NCI-H2107 treated with DMSO at 0.1 percent for 48 hours (cell line): ENCODE results near the gene ETV7.
"Not testable (repeated sequence)": the region's sequence is repeated elsewhere in the genome, so short reads cannot be mapped to it uniquely, and the experiment has no call there.

ENCODE experiments used
- DNase-seq: peaks from one replicate; lab custom pipeline; 2025; ENCODE audit not compliant: unreplicated experiment; lab: John Stamatoyannopoulos, UW

The ETV7 gene

DNA sequence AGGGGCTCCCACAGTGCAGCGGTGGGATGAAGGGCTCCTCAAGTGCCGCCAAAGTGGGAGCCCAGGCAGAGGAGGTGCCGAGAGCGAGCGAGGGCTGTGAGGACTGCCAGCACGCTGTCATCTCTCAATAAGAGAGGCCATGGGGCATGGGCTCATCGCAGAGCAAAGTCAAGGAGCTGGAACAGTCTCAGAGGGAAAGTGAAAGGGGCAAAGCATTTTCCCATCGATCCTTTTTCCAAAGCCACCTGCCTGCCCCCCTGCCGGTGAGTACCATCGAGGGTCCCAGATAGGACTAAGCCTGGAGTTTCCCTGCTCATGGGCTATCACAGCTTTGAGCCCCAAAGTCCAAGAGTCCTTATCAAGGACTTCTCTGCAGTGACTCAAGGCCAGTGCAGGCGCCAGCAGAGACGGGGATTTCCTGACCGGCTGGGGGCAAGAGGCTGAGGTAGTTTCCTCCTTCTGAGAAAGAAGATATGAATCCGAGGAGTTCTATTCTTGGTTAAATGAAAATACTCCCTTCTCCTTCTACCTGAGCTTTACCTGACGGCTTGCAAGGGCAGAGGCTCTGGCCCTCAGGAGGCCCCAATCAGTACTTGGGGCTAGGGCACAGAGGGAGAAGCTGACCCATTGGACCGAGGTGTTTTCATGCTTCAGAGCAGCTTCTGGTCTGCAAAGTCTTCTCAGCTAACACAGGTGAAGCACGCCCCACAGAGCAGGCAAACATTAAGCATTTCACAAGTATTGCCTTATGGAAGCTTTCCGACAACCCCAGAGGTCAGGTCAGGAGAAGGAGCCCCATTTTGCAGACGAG, 22.6 kb downstream of the ETV7 start:
- DNase-seq, result no peak

DNA sequence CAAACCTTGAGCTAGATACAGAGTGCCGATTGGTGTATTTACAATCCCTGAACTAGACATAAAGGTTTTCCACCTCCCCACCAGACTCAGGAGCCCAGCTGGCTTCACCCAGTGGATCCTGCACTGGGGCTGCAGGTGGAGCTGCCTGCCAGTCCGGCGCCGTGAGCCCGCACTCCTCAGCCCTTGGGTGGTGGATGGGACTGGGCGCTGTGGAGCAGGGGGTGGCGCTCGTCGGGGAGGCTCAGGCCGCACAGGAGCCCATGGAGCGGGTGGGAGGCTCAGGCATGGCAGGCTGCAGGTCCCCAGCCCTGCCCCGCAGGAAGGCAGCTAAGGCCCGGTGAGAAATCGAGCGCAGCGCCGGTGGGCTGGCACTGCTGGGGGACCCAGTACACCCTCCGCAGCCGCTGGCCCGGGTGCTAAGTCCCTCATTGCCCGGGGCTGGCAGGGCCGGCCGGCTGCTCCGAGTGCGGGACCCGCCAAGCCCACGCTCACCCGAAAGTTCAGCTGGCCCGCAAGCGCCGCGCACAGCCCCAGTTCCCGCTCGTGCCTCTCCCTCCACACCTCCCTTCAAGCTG, 23.3 kb downstream of the ETV7 start:
- DNase-seq, result not testable (repeated sequence)

DNA sequence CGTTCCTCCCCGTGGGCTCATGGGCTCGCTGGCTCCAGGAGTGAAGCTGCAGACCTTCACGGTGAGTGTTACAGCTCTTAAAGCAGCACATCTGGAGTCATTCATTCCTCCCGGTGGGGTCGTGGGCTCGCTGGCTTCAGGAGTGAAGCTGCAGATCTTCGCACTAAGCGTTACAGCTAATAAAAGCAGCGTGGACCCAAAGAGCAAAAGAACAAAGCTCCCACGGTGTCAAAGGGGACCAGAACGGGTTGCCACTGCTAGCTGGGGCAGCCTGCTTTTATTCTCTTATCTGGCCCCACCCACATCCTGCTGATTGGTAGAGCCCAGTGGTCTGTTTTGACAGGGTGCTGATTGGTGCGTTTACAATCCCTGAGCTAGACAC, 24.1 kb downstream of the ETV7 start:
- DNase-seq, result not testable (repeated sequence)

DNA sequence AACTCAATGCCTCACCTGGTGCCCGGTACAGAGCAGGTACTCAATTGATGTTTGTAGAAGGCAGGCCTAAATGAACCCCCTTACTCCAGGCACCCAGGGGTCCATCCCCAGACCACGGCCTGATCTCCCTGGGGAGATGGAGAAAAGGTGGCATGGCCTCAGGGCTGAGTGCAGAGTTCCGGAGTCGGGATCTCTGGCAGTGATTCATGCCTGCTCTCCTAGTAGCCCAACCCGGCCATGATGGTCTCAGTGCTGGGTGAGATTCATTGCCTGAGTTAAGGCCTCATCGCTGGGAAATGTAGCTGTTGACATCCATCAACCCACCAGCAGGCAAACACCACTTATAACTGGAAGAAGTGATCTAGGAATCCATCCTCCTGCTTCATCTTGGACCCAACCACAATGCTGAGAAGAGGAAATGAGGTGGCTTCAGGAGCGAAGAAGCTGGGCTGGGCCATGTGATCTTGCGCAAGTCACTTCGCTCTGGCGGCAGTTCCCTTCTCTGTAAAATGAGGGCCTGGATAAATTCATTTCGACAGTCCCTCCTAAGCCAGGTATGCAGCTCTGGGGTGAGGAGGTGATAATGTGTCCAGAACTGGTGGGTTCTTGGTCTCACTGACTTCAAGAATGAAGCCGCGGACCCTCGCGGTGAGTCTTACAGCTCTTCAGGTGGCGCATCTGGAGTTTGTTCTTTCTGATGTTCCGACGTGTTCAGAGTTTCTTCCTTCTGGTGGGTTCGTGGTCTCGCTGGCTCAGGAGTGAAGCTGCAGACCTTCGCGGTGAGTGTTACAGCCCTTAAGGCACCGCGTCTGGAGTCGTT, 24.7 kb downstream of the ETV7 start:
- no peak for DNase-seq

DNA sequence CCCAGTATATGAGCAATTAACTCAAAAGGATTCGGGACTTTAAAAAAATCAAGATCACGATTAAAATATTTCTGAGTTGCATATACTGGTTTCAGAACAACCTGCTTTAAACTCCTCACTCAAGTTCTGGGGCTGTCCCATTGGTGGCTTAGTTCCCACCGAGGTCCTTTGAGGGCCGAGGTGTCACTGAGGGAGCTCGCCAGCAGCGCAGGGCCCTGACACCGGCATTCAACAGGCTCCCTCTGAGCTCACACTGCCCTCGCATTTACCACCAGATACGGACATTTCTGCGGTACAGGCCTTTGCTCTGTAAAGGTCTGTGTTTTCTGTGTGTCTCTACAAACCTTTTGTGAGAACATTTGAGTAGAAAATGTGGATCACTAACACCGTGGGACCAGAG, 26.4 kb downstream of the ETV7 start:
- DNase-seq, result no peak

DNA sequence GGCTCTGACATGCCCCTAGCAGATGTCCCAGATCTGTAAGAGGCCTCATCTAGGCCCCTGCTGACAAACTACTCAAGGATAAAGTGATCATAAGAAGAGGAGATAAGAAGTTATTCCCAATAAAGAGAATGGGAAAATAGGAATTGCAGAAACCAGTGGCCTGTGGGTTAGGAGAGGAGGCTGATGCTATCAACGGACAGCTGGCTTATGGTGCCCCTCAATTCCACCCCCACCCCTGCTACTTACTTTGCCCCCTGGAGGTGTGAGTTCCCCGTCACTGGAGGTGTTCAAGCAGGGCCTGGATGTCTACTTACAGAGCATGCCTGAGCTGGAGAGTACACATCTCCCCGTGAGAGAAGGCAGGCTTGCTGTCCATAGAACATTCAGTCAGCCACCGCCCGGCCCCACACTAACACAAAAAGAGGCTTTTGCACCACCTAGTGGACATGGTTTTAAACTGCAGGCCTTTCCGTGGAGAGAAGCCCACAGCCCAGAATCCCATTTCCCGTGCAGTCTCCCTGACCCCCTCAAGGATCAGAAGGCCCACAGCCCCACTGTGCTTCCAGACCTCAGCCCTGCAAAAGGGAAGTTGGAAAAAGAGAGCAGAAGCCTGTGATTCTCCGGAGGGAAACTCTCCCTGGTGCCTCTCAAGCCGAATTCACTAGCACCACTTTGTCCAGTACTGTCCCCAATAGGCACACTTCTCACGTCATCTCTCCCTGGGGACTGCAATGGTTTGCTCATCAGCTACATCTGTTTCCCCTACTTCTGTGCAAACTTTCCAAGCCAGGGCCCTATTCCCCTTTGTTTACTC, 27.0 kb downstream of the ETV7 start:
- peak; percentile 24 for DNase-seq

DNA sequence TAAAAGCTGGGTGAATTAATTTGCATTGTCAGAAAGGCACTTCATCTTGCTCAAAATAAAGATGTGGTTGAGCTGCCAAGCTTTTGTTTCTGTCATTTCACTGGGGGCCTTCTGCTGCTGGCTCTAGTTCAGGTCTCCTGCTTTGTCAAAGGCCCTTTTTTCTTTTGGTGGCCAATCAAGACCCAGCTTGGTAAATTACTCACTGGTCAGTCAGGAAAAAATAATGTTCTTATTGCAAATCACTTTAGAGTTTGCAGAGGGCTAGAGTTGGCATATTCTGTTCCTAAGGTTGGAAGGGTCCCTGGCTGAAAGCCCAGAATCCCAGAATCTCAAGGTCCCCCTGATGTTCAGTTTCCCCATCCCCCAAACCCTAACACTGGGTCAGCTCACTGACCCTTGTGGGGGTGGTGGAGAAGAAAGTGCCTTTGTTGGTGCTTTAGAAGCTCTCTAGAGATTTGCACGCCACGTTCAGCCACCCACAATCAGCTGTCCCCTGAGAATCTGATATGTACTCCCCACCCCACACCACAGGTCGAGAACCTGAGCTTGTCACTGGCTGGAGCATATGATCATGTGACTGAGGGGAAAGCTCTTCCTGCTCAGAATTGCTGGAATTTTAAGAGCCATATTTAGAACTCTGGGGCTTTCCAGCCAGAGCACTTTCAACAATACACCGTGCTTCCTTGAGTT, 29.1 kb downstream of the ETV7 start:
- no peak for DNase-seq

DNA sequence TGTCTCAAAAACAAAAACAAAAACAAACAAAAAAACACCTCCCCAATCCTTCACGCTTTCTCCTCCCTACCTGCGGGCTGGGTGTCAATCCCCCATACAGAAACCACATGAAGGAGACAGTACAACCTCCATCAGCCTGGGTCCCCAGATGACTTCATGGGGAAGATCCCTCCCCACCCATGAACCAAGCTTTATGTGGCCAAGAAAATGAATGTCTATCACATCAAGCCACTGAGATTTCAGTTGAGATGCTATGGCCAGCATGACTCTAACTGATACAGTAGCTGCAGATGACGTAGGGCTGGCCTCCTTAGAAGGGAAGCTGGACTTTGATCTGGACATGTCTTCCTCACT, 29.6 kb downstream of the ETV7 start:
- no peak for DNase-seq

DNA sequence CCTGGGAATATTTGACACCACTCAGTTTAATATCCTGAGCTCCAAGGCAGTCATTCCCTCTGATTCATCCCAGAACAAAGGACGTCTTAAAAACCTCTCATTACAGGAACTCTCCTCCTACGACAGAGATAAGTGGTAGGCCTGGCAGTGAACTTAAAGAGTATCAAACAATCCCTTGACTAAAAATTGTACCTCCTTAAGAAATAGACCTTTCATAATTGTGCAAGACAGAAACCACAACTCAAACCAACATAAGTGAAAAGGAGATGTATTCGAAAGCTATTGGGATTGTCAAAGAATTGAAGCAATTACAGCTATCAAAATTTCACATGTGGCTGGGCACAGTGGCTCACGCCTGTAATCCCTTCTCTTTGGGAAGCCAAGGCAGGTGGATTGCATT, 31.6 kb downstream of the ETV7 start:
- no peak for DNase-seq

DNA sequence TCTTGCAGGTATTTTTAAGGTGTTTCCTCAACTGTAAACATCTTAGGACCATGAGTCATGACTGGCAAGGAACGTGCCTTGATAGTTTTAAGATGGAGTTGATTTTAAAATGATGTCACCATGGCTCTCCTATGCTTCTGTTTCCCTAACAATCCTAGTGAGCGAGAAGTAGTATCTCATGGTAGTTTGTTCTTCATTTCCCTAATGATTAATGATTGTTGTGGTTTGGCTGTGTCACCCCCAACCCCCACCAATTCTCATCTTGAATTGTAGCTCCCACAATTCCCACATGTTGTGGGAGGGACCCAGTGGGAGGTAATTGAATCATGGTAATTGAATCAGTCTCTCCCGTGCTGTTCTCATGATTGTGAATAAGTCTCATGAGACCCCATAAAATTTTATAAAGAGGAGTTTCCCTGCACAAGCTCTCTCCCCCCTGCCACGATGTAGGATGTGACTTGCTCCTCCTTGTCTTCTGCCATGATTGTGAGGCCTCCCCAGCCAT, 34.0 kb downstream of the ETV7 start:
- DNase-seq, result no peak

DNA sequence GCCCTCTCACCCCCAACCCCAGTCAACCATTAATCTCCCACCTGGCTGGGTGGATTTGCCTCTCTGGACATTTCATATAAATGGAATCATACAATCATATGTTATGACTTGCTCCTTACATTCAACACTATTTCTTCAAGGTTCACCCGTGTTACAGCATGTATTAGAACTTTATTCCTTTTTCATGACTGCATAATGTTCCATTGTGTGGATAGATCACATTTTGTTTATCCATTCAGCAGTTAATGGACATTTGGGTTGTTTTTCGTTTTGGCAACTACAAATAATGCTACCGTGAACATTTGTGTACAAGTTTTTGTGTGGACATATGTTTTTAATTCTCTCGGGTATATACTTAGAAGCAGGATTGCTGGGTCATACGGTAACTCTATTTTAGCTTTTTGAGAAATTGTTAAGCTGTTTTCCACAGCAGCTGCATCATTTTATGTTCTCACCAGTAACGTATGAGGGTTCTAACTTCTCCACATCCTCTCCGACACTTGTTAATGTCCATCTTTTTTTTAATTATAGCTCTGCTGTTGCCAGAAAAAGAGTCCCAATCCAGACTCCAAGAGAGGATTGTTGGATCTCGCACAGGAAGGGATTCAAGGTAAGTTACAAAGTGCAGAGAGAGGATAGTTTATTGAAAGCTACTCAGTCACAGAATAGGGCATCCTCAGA, 34.9 kb downstream of the ETV7 start:
- no peak for DNase-seq

DNA sequence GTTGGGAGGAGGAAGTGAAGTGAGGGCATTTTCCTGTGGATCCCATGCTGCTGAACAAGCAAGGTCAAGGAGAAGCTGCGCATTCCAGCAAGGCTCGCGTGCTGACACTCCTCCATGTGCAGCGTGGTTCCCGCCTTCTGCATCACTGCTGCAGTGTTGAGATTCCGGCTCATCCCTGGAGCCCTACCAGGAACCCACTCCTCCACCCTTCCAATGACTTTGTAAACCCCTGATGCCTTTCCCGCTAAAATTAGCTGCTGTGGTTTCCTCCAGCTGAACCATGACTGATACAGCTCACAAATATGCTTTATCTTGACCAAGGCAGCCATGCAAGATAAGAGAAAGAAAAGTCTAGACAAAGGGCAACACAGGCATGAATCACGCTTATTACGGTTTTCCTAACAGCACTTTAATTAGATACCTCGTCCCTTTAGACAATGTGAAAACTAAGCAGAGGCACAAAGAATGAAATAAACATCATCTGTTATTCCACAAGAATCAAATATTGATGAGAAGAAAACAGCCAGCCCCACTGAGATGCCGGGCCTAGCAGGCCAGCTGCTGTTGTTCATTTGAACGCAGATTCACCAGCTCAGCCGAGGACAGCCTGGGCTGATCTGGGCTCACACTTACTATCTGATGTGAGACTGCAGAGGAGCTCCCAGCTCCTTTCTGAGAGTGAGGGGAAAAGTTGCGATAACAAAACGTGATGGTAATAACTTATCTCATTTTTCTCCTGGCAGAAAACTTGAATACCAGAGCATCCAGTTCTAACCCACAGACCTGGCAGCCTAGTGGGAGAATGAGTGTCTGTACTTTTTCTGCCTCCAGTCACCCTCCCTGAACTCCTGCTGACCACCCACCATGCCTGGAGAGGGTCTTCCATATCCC, 36.5 kb downstream of the ETV7 start:
- no peak for DNase-seq

DNA sequence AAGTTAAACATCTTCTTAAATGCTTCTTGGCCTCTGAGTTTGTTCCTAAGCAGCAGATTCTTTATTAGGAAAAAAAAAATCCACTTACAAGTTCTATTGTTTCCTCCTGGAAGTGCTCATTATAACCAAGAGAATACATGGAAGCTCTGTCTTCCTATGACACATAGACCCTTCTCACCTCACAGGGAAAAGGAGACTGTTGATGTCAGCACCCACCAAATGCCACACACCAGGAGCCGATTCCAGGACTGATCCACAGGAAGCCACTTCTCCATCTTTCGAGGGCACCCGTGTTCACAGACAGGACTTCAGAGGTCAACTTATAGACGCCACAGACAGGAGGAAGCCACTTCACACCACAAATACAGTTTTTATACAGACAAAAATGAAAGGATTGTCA, 37.4 kb downstream of the ETV7 start:
- DNase-seq, result no peak

DNA sequence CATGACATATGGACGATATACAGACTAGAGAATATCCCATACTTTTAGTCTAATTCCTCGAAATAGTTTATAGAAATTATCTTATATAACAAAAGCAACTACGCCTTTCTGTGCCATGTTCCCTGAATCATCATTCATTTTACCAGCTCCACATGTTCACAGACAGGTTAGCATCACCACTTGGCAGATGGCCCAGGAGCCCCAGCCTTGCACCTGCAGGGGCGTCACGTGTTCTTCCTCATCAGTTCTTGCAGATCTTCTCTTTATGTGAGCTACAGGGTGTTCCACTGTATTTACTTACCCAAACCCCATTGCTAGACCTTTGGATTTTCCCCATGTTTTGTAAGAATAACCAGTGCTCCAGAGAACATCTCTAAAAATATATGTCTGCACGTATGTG, 38.2 kb downstream of the ETV7 start:
- DNase-seq, result peak; percentile 84

DNA sequence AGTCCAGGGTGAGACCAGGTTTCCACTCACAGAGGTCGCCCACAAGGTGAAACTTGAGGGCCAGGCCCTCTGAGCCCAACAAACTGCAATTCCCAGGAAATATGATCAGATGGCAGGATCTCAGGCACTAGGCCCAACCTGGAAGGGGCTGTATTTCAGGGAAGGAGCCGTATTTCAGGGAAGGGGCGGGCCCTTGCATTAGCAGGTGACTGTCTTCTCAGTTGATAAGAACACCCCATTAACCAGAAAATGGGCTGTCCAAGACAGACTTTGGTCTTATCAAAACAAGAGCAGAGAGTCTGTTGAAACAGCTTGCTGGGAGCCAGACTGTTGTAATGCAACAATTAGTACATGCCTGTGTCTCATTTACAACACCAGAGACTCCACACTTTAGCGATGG, 39.8 kb downstream of the ETV7 start:
- no peak for DNase-seq

DNA sequence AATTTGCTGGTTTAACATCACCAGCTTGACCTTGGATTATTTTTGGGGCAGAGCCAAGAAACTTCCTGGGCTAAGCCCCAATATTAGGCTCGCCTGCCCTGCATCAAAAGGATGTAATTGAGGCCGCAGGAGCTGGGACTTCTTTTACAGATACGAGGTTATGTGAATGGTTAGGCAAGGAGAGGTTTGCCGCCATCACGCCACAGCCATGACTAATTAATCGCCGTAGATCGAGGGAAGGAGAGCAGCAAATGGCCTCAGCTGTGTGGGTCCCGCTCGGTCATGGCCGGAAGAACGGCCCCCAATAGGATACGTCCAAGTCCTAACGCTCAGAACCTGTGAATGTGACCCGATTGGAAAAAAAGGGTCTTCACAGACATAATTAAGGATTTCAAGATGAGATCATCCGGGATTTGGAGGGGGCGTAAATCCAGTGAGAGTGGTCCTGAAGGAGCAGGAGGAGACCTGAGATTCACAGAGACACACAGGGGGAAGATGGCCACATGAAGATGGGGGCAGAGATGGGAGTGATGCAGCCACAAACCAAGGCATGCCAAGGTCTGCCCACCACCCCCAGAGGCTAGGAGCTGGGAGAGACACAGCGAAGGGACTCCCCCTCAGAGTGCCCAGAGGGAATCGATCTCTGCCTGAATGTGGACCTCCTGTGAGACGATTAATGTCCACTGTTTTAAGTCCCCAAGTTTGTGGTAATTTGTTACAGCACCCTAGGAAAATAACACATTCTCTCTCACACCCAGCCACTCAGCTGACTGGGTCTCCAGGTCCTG, 40.8 kb downstream of the ETV7 start:
- no peak for DNase-seq

DNA sequence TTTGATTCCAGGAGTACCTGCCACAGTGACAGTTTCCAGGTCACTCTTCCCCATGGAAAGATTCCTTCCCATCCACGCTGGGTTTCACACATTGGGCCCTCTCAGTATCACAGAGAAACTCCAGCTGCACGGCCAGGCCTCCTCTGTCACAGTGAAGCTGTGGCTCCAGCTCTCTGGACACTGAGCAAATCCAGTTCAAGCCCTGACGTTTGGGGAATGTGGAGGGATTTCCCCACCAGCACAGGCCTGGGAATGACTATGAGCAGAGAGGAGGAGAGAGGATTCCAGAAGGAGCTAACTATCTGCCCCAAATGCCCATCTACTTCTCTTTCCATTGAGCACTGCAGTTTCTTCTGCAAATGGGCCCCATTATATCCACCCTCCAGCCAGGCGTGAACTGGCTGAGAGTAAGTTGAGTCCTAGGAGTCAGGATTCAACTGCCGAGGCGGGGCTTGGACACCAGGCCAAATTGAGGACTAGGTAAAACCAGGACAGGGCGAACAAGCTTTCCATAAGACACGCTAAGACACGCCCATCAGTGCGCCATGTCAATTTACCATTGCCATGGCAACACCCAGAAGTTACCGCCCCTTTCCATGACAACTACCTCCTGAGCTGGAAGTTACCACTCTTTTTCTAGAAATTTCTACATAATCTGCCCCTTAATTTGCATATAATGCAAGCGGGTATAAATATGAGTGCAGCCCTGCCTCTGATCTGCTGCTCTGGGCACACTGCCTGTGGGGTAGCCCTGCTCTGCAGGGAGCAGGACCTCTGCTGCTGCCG, 41.6 kb downstream of the ETV7 start:
- DNase-seq, result no peak
